IMR-90 (cell line): ENCODE results near the gene HGD. TPM values are rescaled to one million over a fixed set of nuclear protein-coding genes. Genes with fewer than 3 reads are reported as not detected.

ENCODE experiments used
- ATAC-seq: fragments of 200-7000 bp; cut with Tn5 transposase; 2 replicates; pipeline ENCODE4 v1.9.1; 2020; ENCODE audit warnings: low read depth, mild to moderate bottlenecking, moderate library complexity
- BruUV-seq: library from RNA; stranded (reverse); fragments of 400-500 nt; replicated peaks from 2 replicates; lab custom pipeline; 2021; lab: Mats Ljungman, UMichigan
- CTCF ChIA-PET: fragments of 300-600 bp; formaldehyde crosslinking; extraction: SDS; loops from one replicate; lab custom pipeline; 2021; ENCODE audit warnings: antibody characterized with exemption; lab: Yijun Ruan, JAX
- POLR2A ChIA-PET: fragments of 300-600 bp; sonication (Branson Sonifier 250); formaldehyde crosslinking; loops from one replicate; lab custom pipeline; 2022; ENCODE audit warnings: antibody characterized with exemption; ENCODE audit not compliant: unreplicated experiment; lab: Charles Lee
- DNase-seq: peaks from one replicate; pipeline ENCODE4 v3.0.0; 2013
- H2AFZ ChIP-seq: replicated peaks from 2 replicates; pipeline ENCODE3; 2013; ENCODE audit warnings: low read length, mild to moderate bottlenecking; ENCODE audit not compliant: poor library complexity
- H2AK5ac ChIP-seq: 2 replicates; pipeline ENCODE4 v1.6.1; 2013; ENCODE audit warnings: low read depth, low read length, inconsistent platforms
- H2AK9ac ChIP-seq: replicated peaks from 2 replicates; pipeline ENCODE3; 2013; ENCODE audit warnings: mild to moderate bottlenecking, low read depth, low read length, moderate library complexity; ENCODE audit not compliant: poor library complexity
- H2BK120ac ChIP-seq: 2 replicates; pipeline ENCODE4 v1.6.1; 2013; ENCODE audit warnings: low read depth, low read length, inconsistent platforms
- H2BK15ac ChIP-seq: 3 replicates; pipeline ENCODE4 v1.6.1; 2013; ENCODE audit warnings: low read depth, low read length, inconsistent platforms
- H2BK20ac ChIP-seq: 2 replicates; pipeline ENCODE4 v1.6.1; 2013; ENCODE audit warnings: low read depth, mild to moderate bottlenecking, inconsistent platforms, low read length, moderate library complexity
- H2BK5ac ChIP-seq: 2 replicates; pipeline ENCODE4 v1.6.1; 2013; ENCODE audit warnings: mild to moderate bottlenecking, low read depth, low read length, inconsistent platforms; ENCODE audit not compliant: poor library complexity, severe bottlenecking
- H3K14ac ChIP-seq: replicated peaks from 2 replicates; pipeline ENCODE4 v1.6.1; 2013; ENCODE audit warnings: low read depth, low read length, inconsistent platforms
- H3K18ac ChIP-seq: 2 replicates; pipeline ENCODE4 v1.6.1; 2013; ENCODE audit warnings: low read depth, low read length, control low read depth
- H3K23ac ChIP-seq: 2 replicates; pipeline ENCODE4 v1.6.1; 2013; ENCODE audit warnings: low read depth, low read length, inconsistent platforms
- H3K27ac ChIP-seq: 2 replicates; pipeline ENCODE4 v1.5.1; 2013; ENCODE audit warnings: mild to moderate bottlenecking, control low read depth, low read length; ENCODE audit not compliant: insufficient read depth
- H3K27me3 ChIP-seq: 2 replicates; pipeline ENCODE4 v1.6.1; 2013; ENCODE audit warnings: low read length; ENCODE audit not compliant: control insufficient read depth, insufficient read depth
- H3K36me3 ChIP-seq: 2 replicates; pipeline ENCODE4 v1.6.1; 2013; ENCODE audit warnings: low read length, mixed read lengths; ENCODE audit not compliant: control insufficient read depth, insufficient read depth
- H3K4ac ChIP-seq: 2 replicates; pipeline ENCODE4 v1.6.1; 2013; ENCODE audit warnings: low read depth, low read length, inconsistent platforms
- H3K4me1 ChIP-seq: 2 replicates; pipeline ENCODE4 v1.6.1; 2013; ENCODE audit warnings: low read length, mixed read lengths; ENCODE audit not compliant: control insufficient read depth, insufficient read depth
- H3K4me2 ChIP-seq: 2 replicates; pipeline ENCODE4 v1.6.1; 2013; ENCODE audit warnings: low read depth, mild to moderate bottlenecking, control low read depth, low read length, moderate library complexity
- H3K4me3 ChIP-seq: 2 replicates; pipeline ENCODE4 v1.5.1; 2013; ENCODE audit warnings: low read depth, mild to moderate bottlenecking, control low read depth, low read length, moderate library complexity; ENCODE audit not compliant: insufficient read depth
- H3K56ac ChIP-seq: 2 replicates; pipeline ENCODE4 v1.6.1; 2013; ENCODE audit warnings: low read length, inconsistent platforms; ENCODE audit not compliant: insufficient read depth; ENCODE audit errors: extremely low read depth
- H3K79me1 ChIP-seq, 2 experiments: 2 replicates each; pipeline ENCODE4 v1.6.1; 2013; ENCODE audit warnings: low read length in 2 of 2, inconsistent platforms in 1 of 2, low read depth in 1 of 2
- H3K9ac ChIP-seq: 2 replicates; pipeline ENCODE4 v1.6.1; 2013; ENCODE audit warnings: low read depth, low read length, control low read depth
- H3K9me1 ChIP-seq: 2 replicates; pipeline ENCODE4 v1.6.1; 2013; ENCODE audit warnings: low read length, inconsistent platforms; ENCODE audit not compliant: insufficient read depth
- H3K9me3 ChIP-seq: 2 replicates; pipeline ENCODE4 v1.6.1; 2013; ENCODE audit warnings: low read length; ENCODE audit not compliant: control insufficient read depth, insufficient read depth
- H4K20me1 ChIP-seq: 2 replicates; pipeline ENCODE4 v1.6.1; 2013; ENCODE audit warnings: low read length, inconsistent platforms; ENCODE audit not compliant: insufficient read depth
- H4K5ac ChIP-seq: 2 replicates; pipeline ENCODE4 v1.6.1; 2013; ENCODE audit warnings: mild to moderate bottlenecking, low read depth, low read length, control low read depth
- H4K8ac ChIP-seq, 2 experiments: 2 replicates each; pipeline ENCODE4 v1.6.1; 2013; ENCODE audit warnings: low read depth in 2 of 2, low read length in 2 of 2, control low read depth in 1 of 2, inconsistent platforms in 1 of 2
- H4K91ac ChIP-seq: 2 replicates; pipeline ENCODE4 v1.6.1; 2013; ENCODE audit warnings: low read depth, low read length, inconsistent platforms; ENCODE audit not compliant: insufficient read depth
- SMC3 ChIP-seq: fragments of 150-350 bp; IDR thresholded peaks from 2 replicates; pipeline ENCODE4 v1.6.1; 2016; ENCODE audit warnings: low read depth, mild to moderate bottlenecking, antibody characterized with exemption, low read length, moderate library complexity
- WGBS, 2 experiments: methylation state at CpG; one replicate each; pipeline versions ENCODE4 v1.1.5 to v1.1.7; 2013; ENCODE audit warnings: missing lambda C conversion rate in 2 of 2; ENCODE audit not compliant: insufficient read length in 1 of 2; ENCODE audit errors: extremely low coverage in 2 of 2; 5-methylcytosine and 5-hydroxymethylcytosine counted together
- dilution Hi-C: fragments of 300-500 bp; cut with HindIII; formaldehyde crosslinking; loops from one replicate; pipeline ENCODE4 v1.14.3; 2018; ENCODE audit warnings: low sequenced_read_pairs; ENCODE audit not compliant: unreplicated experiment
- in situ Hi-C: fragments of 300-500 bp; cut with MboI; formaldehyde crosslinking; loops from 3 replicates; pipeline ENCODE4 v1.14.3; 2019; ENCODE audit warnings: low sequenced_read_pairs, inconsistent platforms, mixed read lengths
- intact Hi-C: fragments of 100-400 bp; cut with micrococcal nuclease; formaldehyde crosslinking; loops from 2 replicates; pipeline ENCODE4 v1.10.0; 2022
- polyA plus RNA-seq, 3 experiments: library from polyadenylated mRNA; depleted of rRNA; stranded (reverse); fragments of >200 nt; gene quantifications; 2 replicates each; pipeline ENCODE4 v1.2.3, GENCODE V29; 2012; ENCODE audit warnings: low replicate concordance in 1 of 3
- total RNA-seq: library from RNA; depleted of rRNA; stranded (reverse); fragments of >200 nt; gene quantifications from 2 replicates; pipeline ENCODE4 v1.2.3, GENCODE V29; 2012

HGD gene
- total and polyA plus RNA-seq, 2 of the 4 experiments (the other 2 are of a cell fraction) = 0.14 TPM; not detected in 1

- ATAC-seq = peak; percentile 27; the same call in 1 of the 2 replicates
- Histone ChIP-seq H2AK5ac (no peak overlapping the region), H4K8ac (peak overlapping the region; percentile 33 to 40; a peak in 2 of 4 replicates), H3K36me3 (no peaks in the 10 kb centered on the region), H3K9me1 (peaks cover 8% of the 10 kb centered on the region; the same call in 1 of the 2 replicates), H4K20me1 (no peaks in the 10 kb centered on the region), H3K79me1 (no peaks in the 10 kb centered on the region), H2BK5ac (no peak overlapping the region), H3K9ac (peak overlapping the region; percentile 34; the same call in 1 of the 2 replicates), H2BK120ac (peak overlapping the region; percentile 52), H4K5ac (peak overlapping the region; percentile 22; the same call in 1 of the 2 replicates), H3K56ac (no peak overlapping the region), H2AK9ac (no peak overlapping the region), H4K91ac (peak overlapping the region; percentile 11; the same call in 1 of the 2 replicates), H3K27me3 (no peaks in the 10 kb centered on the region), H3K4me2 (no peak overlapping the region), H3K23ac (no peak overlapping the region), H2BK20ac (0 out of 2 replicates have a peak overlapping the region, but pooled peaks have one; percentile 20), H2BK15ac (no peak overlapping the region; the same call in 2 of the 3 replicates), H3K27ac (no peak overlapping the region), H3K4ac (peak overlapping the region; percentile 11; the same call in 1 of the 2 replicates), H3K4me3 (no peak overlapping the region), H3K18ac (peak overlapping the region; percentile 34; the same call in 1 of the 2 replicates), H3K9me3 (no peaks in the 10 kb centered on the region), H3K4me1 (peaks cover 29% of the 10 kb centered on the region), H3K14ac (no peak overlapping the region), H2AFZ (peak overlapping the region; percentile 67)
- in situ Hi-C loops = no loop called here
- no TSS peak for BruUV-seq
- POLR2A ChIA-PET = interaction anchor here (0.6 kb wide), 1 partner anchor 111 kb away, joined by 3 read pairs; no protein-coding TSS in a partner anchor
- CTCF ChIA-PET = no interaction called here
- intact Hi-C loops = no loop called here
- WGBS, 2 experiments = 60% methylated on average over 1 of the region's 5 CpGs; no CpG with 5 or more reads in 1 of the 2 experiments
- peak; percentile 22 for DNase-seq
- TF ChIP-seq SMC3 = no peak
- dilution Hi-C loops = no loop called here
Measured at GRCh38 chr3:120645083-120645845, 36.8 kb downstream of the HGD start.
